ENCODE results near the gene DPP10.
"Not testable (repeated sequence)": the region's sequence is repeated elsewhere in the genome, so short reads cannot be mapped to it uniquely, and the experiment has no call there.

Gene DPP10

GRCh38 chr2:114717049-114717448, 274.6 kb downstream of the DPP10 start:
- DNase-seq = no peak

- DNase-seq = no peak
Observed at GRCh38 chr2:114724454-114724853, 282.0 kb downstream of the DPP10 start.

- DNase-seq = peak in 29 of 51 donors; percentile 2 to 64 (median 16)
Observed at GRCh38 chr2:114727012-114727411, 284.6 kb downstream of the DPP10 start.

GRCh38 chr2:114728372-114728771, 285.9 kb downstream of the DPP10 start:
- DNase-seq = no peak

- peak in 3 of 51 donors; percentile 4 to 49 (median 5) for DNase-seq
Observed at GRCh38 chr2:114729026-114729425, 286.6 kb downstream of the DPP10 start.

- DNase-seq = no peak
Observed at GRCh38 chr2:114735126-114735525, 292.7 kb downstream of the DPP10 start.

GRCh38 chr2:114742245-114742644, 299.8 kb downstream of the DPP10 start:
- DNase-seq = no peak

- DNase-seq = no peak
Observed at GRCh38 chr2:114745700-114746099, 303.3 kb downstream of the DPP10 start.

GRCh38 chr2:114748175-114748574, 305.7 kb downstream of the DPP10 start:
- not testable (repeated sequence) for DNase-seq

- DNase-seq = no peak
Observed at GRCh38 chr2:114752425-114752824, 310.0 kb downstream of the DPP10 start.

- DNase-seq = no peak
Observed at GRCh38 chr2:114753145-114753544, 310.7 kb downstream of the DPP10 start.

- DNase-seq = no peak
Observed at GRCh38 chr2:114754907-114755563, 312.6 kb downstream of the DPP10 start.

- no peak for DNase-seq
Observed at GRCh38 chr2:114762376-114762775, 319.9 kb downstream of the DPP10 start.

GRCh38 chr2:114762986-114763385, 320.5 kb downstream of the DPP10 start:
- peak in 1 of 51 donors; percentile 1 for DNase-seq

GRCh38 chr2:114769110-114769509, 326.7 kb downstream of the DPP10 start:
- DNase-seq = peak in 1 of 51 donors; percentile 11

GRCh38 chr2:114769991-114770390, 327.6 kb downstream of the DPP10 start:
- no peak for DNase-seq

- DNase-seq = no peak
Observed at GRCh38 chr2:114784046-114784445, 341.6 kb downstream of the DPP10 start.

- no peak for DNase-seq
Observed at GRCh38 chr2:114784890-114785583, 342.6 kb downstream of the DPP10 start.

- DNase-seq = no peak
Observed at GRCh38 chr2:114786901-114787300, 344.5 kb downstream of the DPP10 start.

GRCh38 chr2:114787486-114787885, 345.0 kb downstream of the DPP10 start:
- no peak for DNase-seq

GRCh38 chr2:114789989-114790388, 347.5 kb downstream of the DPP10 start:
- no peak for DNase-seq

- DNase-seq = no peak
Observed at GRCh38 chr2:114797540-114797939, 355.1 kb downstream of the DPP10 start.

- DNase-seq = no peak
Observed at GRCh38 chr2:114797942-114798341, 355.5 kb downstream of the DPP10 start.

Measured in hypothalamus (tissue), 51 donors.